PFSK-1 (cell line): ENCODE results near the gene CDC20B.

Experiments used
- POLR2AphosphoS5 ChIP-seq: IDR thresholded peaks from 2 replicates; pipeline ENCODE4 v1.6.1; 2012; ENCODE audit warnings: low read depth, mild to moderate bottlenecking, control low read depth, low read length, moderate library complexity
- TAF1 ChIP-seq: IDR thresholded peaks from 2 replicates; pipeline ENCODE4 v1.6.1; 2012; ENCODE audit warnings: low read length, control low read depth, borderline replicate concordance; ENCODE audit not compliant: insufficient read depth

- TF ChIP-seq POLR2AphosphoS5 (no peak), TAF1 (no peak)
Observed at GRCh38 chr5:55140908-55141665, 31.9 kb downstream of the CDC20B start.
